Fibroblast of the aortic adventitia (primary cell): ENCODE results near the gene MORN1. TPM values are rescaled to one million over a fixed set of nuclear protein-coding genes. Genes with fewer than 3 reads are reported as not detected.
"Not testable (repeated sequence)": the region's sequence is repeated elsewhere in the genome, so short reads cannot be mapped to it uniquely, and the experiment has no call there.

ENCODE experiments used
- DNase-seq: peaks from one replicate; pipeline ENCODE4 v3.0.0-alpha.2; 2010; ENCODE audit warnings: low read depth
- H3K4me3 ChIP-seq: 2 replicates; pipeline ENCODE4 v1.5.1; 2011; ENCODE audit warnings: low read depth, mild to moderate bottlenecking, control low read depth, low read length, moderate library complexity
- CTCF ChIP-seq: IDR thresholded peaks from 2 replicates; pipeline ENCODE4 v1.5.1; 2011; ENCODE audit warnings: mild to moderate bottlenecking, low read length, control low read depth, inconsistent platforms; ENCODE audit not compliant: insufficient read depth
- total RNA-seq: library from RNA; depleted of rRNA; stranded (reverse); fragments of >200 nt; gene quantifications from 2 replicates; pipeline ENCODE4 v1.2.3, GENCODE V29; 2012; ENCODE audit warnings: low replicate concordance

The MORN1 gene
- total RNA-seq, 1 donor: 11.8 TPM

GRCh38 chr1:2330519-2331199, 60.7 kb downstream of the MORN1 start:
- peak; percentile 86 for DNase-seq
- H3K4me3 ChIP-seq: no peak overlapping the region
- TF ChIP-seq CTCF: peak; percentile 2

GRCh38 chr1:2330035-2330434, 61.3 kb downstream of the MORN1 start:
- no peak for DNase-seq
- no peak overlapping the region for H3K4me3 ChIP-seq
- no peak for TF ChIP-seq CTCF

- TF ChIP-seq CTCF: no peak
- DNase-seq: no peak
- no peak overlapping the region for H3K4me3 ChIP-seq
Measured at GRCh38 chr1:2328676-2329455, 62.5 kb downstream of the MORN1 start.

GRCh38 chr1:2327841-2328240, 63.5 kb downstream of the MORN1 start:
- no peak for TF ChIP-seq CTCF
- DNase-seq: no peak
- H3K4me3 ChIP-seq: no peak overlapping the region

- H3K4me3 ChIP-seq, DNase-seq: not testable (repeated sequence)
Measured at GRCh38 chr1:2327162-2327561, 64.2 kb downstream of the MORN1 start.

GRCh38 chr1:2326524-2326923, 64.8 kb downstream of the MORN1 start:
- no peak overlapping the region for H3K4me3 ChIP-seq
- TF ChIP-seq CTCF: no peak
- DNase-seq: no peak

- no peak for TF ChIP-seq CTCF
- DNase-seq: no peak
- H3K4me3 ChIP-seq: no peak overlapping the region
Measured at GRCh38 chr1:2324553-2325366, 66.6 kb downstream of the MORN1 start.
